HEK293 (cell line): ENCODE results near the gene NFIB.

Experiments
- CTCF ChIP-seq: fragments of 450-650 bp; formaldehyde crosslinking; IDR thresholded peaks from 2 replicates; pipeline ENCODE4 v1.5.1; 2016; ENCODE audit warnings: missing biosample characterization, missing genetic modification characterization
- FEZF1 ChIP-seq: fragments of 450-650 bp; formaldehyde crosslinking; IDR thresholded peaks from 2 replicates; pipeline ENCODE4 v1.5.1; 2016; ENCODE audit warnings: missing biosample characterization, missing genetic modification characterization
- PRDM10 ChIP-seq: fragments of 450-650 bp; formaldehyde crosslinking; IDR thresholded peaks from 2 replicates; pipeline ENCODE4 v1.5.1; 2016; ENCODE audit warnings: missing biosample characterization, missing genetic modification characterization
- REST ChIP-seq: fragments of 450-650 bp; formaldehyde crosslinking; IDR thresholded peaks from 2 replicates; pipeline ENCODE4 v1.5.1; 2016; ENCODE audit warnings: missing biosample characterization, missing genetic modification characterization
- SCRT2 ChIP-seq: fragments of 450-650 bp; formaldehyde crosslinking; IDR thresholded peaks from 2 replicates; pipeline ENCODE4 v1.5.1; 2016; ENCODE audit warnings: missing biosample characterization, missing genetic modification characterization
- TCF7L2 ChIP-seq: IDR thresholded peaks from 2 replicates; pipeline ENCODE4 v1.6.1; 2011; ENCODE audit warnings: low read depth, mild to moderate bottlenecking, inconsistent platforms, low read length, moderate library complexity, borderline replicate concordance
- ZBTB1 ChIP-seq: fragments of 450-650 bp; formaldehyde crosslinking; IDR thresholded peaks from 2 replicates; pipeline ENCODE4 v1.5.1; 2016; ENCODE audit warnings: missing biosample characterization, missing genetic modification characterization
- ZBTB20 ChIP-seq: fragments of 450-650 bp; formaldehyde crosslinking; IDR thresholded peaks from 2 replicates; pipeline ENCODE4 v1.5.1; 2016; ENCODE audit warnings: missing biosample characterization, missing genetic modification characterization
- ZNF133 ChIP-seq: fragments of 450-650 bp; formaldehyde crosslinking; IDR thresholded peaks from 2 replicates; pipeline ENCODE4 v1.5.1; 2016; ENCODE audit warnings: missing biosample characterization, missing genetic modification characterization
- ZNF48 ChIP-seq: fragments of 450-650 bp; formaldehyde crosslinking; IDR thresholded peaks from 2 replicates; pipeline ENCODE4 v1.5.1; 2016; ENCODE audit warnings: missing biosample characterization, missing genetic modification characterization
- ZNF768 ChIP-seq: fragments of 450-650 bp; formaldehyde crosslinking; IDR thresholded peaks from 2 replicates; pipeline ENCODE4 v1.5.1; 2018; ENCODE audit warnings: missing biosample characterization, mild to moderate bottlenecking, missing genetic modification characterization
- ZSCAN30 ChIP-seq: fragments of 450-650 bp; IDR thresholded peaks from 2 replicates; pipeline ENCODE4 v1.5.1; 2018; ENCODE audit warnings: missing biosample characterization, mild to moderate bottlenecking, missing genetic modification characterization, moderate library complexity
- TF ChIP-seq, protein P1 (sequence below): fragments of 450-650 bp; formaldehyde crosslinking; IDR thresholded peaks from 2 replicates; pipeline ENCODE4 v1.5.1; 2016; ENCODE audit warnings: missing biosample characterization, missing genetic modification characterization, borderline replicate concordance

- TF ChIP-seq CTCF (tag by site-specific recombination) (no peak), FEZF1 (tag by site-specific recombination) (no peak), REST (tag by site-specific recombination) (no peak), SCRT2 (tag by site-specific recombination) (no peak), ZBTB20 (tag by site-specific recombination) (no peak), ZSCAN30 (tag by site-specific recombination) (no peak), ZNF133 (tag by site-specific recombination) (no peak), ZNF48 (tag by site-specific recombination) (no peak), TCF7L2 (no peak), ZBTB1 (tag by site-specific recombination) (no peak), PRDM10 (no peak), ZNF768 (tag by site-specific recombination) (no peak)
- TF ChIP-seq, protein P1, sequence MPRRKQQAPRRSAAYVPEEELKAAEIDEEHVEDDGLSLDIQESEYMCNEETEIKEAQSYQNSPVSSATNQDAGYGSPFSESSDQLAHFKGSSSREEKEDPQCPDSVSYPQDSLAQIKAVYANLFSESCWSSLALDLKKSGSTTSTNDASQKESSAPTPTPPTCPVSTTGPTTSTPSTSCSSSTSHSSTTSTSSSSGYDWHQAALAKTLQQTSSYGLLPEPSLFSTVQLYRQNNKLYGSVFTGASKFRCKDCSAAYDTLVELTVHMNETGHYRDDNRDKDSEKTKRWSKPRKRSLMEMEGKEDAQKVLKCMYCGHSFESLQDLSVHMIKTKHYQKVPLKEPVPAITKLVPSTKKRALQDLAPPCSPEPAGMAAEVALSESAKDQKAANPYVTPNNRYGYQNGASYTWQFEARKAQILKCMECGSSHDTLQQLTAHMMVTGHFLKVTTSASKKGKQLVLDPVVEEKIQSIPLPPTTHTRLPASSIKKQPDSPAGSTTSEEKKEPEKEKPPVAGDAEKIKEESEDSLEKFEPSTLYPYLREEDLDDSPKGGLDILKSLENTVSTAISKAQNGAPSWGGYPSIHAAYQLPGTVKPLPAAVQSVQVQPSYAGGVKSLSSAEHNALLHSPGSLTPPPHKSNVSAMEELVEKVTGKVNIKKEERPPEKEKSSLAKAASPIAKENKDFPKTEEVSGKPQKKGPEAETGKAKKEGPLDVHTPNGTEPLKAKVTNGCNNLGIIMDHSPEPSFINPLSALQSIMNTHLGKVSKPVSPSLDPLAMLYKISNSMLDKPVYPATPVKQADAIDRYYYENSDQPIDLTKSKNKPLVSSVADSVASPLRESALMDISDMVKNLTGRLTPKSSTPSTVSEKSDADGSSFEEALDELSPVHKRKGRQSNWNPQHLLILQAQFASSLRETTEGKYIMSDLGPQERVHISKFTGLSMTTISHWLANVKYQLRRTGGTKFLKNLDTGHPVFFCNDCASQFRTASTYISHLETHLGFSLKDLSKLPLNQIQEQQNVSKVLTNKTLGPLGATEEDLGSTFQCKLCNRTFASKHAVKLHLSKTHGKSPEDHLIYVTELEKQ (tag by site-specific recombination), result no peak
Measured at GRCh38 chr9:14228602-14229001, 85.3 kb downstream of the NFIB start.
